Activated CD8-positive, alpha-beta memory T cell treated with anti-CD3 and anti-CD28 coated beads for 36 hours (primary cell): ENCODE results near the gene ATP8B3. TPM values are rescaled to one million over a fixed set of nuclear protein-coding genes. Genes with fewer than 3 reads are reported as not detected.
"Not testable (repeated sequence)": the region's sequence is repeated elsewhere in the genome, so short reads cannot be mapped to it uniquely, and the experiment has no call there.

Experiments
- CTCF ChIA-PET: fragments of 350-600 bp; sonication (Branson Sonifier 250); formaldehyde crosslinking; loops from one replicate; lab custom pipeline; 2021; ENCODE audit warnings: antibody characterized with exemption; lab: Charles Lee
- POLR2A ChIA-PET: fragments of 350-600 bp; sonication (Branson Sonifier 250); formaldehyde crosslinking; loops from one replicate; lab custom pipeline; 2021; ENCODE audit warnings: antibody characterized with exemption; lab: Charles Lee
- total RNA-seq, 2 experiments: library from RNA; stranded (reverse); gene quantifications; one replicate each; pipeline ENCODE4 v1.2.3, GENCODE V29; 2021

ATP8B3 gene
- total RNA-seq, 2 experiments from 2014 or later, result 1.5 to 1.7 TPM

DNA sequence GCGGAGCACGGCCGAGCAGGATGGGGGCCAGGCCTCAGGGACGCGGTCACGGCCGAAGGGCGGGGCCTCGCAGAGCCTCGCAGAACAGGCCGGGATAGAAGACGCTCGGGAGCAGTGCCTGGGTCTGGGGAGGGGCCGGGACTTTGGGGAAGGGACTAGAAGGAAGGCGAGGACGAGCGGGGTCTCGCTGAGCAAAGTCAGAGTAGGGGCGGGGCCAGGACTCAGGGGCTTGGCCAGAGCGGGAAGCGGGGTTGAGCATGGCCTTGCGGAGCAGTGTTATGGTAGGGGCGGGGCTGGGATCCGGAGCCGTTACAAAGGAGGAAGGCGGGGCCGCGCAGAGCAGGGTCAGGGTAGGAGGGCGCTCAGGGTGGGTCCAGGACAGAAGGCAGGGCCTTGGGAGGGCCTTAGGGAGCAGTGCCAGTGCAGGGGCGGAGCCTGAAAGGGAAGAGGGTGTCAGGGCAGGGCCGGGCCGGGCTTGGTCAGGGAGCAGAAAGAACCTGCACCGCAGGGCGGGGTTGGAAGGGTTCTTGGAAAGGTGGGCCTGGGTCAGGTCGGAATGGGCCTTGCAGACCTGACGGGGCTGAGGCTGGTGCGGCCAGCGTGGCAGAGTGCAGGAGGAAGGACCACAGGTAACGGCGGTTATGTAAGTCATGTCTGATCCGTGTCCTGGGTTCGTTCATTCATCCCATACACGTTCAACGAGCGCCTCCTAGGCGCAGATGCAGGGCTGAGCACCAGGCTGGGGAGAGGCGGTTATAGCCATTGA is 533 bp upstream of the ATP8B3 start:
- CTCF ChIA-PET, result interaction anchor here (1.1 to 2.0 kb wide), 2 partner anchors 14 to 27 kb away, joined by 3 to 11 read pairs; no protein-coding TSS in a partner anchor
- POLR2A ChIA-PET, result interaction anchor here (1.1 kb wide), 1 partner anchor 13 kb away, joined by 3 read pairs; no protein-coding TSS in a partner anchor

DNA sequence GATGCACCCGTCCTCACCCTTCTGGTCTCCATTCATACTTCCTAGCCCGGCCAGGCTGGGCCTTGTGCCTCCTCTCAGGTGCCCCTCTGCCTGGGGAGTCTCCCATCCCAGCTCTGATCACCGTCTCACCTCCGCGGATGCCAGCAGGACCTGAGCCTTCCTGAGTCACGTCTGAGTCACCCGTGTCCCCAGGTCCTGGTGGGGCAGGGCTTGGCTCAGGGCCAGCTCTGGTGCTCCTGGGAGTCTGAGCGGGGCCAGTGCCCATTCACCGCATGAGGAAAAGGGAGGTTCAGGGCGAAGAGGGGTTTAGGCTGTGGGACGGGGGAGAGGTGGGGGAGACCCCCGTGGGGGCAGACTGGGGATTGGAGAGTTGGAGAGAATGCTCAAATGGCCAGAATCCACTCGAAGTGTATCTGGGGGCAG is 593 bp downstream of the ATP8B3 start:
- POLR2A ChIA-PET, result no interaction called here

DNA sequence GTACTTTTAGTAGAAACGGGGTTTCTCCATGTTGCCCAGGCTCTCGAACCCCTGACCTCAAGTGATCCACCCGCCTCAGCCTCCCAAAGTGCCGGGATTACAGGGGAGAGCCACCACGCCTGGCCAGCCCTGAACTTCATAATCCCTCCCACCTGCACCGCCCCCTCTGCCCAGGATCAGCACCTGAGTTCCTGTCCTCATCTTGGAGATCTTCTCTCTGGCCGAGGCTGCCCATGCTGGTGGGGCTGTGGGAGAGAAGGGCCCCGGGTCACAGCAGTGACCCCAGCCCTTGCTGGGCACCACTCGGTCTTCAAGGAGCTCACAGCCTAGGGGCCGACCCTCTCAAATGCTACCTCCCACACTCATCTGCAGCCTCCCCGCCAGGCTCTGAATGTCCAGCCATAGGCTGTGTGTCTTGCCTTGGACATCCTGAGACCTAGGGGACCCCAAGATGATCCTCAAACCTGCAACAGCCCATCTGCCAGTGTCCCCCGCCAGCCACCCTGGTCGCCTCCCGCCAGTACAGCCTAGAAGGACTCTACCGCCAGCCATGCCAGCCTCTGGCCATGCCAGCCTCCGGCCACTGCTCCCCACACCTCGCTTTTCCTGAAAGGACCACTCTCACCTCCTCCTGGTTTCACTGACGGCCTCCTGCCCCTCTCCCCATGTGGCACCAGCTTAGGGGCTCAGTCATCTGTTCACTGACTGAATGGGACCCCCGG is 1.5 kb downstream of the ATP8B3 start:
- POLR2A ChIA-PET, result no interaction called here

More for the DNA sequence above, 593 bp downstream of the ATP8B3 start:
- CTCF ChIA-PET, result interaction anchor here (0.8 to 1.5 kb wide), 3 partner anchors 26 to 265 kb away, joined by 3 to 6 read pairs (median 4); no protein-coding TSS in a partner anchor

DNA sequence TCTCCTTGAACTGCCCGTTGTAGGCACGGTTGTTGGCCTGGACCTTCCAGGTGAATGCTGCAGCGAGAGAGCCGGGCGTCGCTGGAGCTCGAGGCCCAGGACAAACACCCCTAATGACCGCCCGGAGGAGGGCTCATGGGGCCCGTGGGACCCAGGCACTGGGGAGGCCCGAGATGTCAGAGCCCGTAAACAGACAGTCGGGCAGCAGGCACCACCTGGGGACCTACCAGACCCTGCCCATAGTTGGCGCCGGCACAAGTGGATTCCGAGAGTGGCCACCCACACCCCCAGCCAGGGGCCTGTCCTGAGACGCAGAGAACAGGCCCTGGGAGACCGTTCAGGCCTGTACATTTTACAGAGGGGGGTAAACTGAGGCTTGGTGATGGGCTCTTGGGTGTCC is 2.4 kb downstream of the ATP8B3 start:
- CTCF ChIA-PET, result interaction anchor here (1.5 kb wide), 1 partner anchor 14 kb away, joined by 4 read pairs; no protein-coding TSS in a partner anchor
- POLR2A ChIA-PET, result no interaction called here

More for the DNA sequence above, 1.5 kb downstream of the ATP8B3 start:
- CTCF ChIA-PET, result interaction anchor here (0.8 to 1.5 kb wide), 3 partner anchors 15 to 264 kb away, joined by 4 to 6 read pairs (median 4); no protein-coding TSS in a partner anchor

DNA sequence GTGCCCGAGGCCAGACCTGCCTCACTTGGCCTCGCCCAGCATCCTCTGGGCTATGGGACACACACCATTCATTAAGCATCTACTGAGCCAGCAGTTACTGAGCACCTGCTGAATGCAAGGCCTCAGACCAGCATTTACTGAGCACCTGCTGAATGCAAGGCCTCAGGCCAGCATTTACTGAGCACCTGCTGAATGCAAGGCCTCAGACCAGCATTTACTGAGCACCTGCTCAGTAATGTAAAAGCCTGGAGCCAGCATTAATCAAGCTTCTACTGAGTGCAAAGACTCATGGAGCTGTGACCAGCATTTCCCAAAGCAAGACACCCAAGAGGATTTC is 3.7 kb downstream of the ATP8B3 start:
- CTCF ChIA-PET, result no interaction called here
- POLR2A ChIA-PET, result no interaction called here

DNA sequence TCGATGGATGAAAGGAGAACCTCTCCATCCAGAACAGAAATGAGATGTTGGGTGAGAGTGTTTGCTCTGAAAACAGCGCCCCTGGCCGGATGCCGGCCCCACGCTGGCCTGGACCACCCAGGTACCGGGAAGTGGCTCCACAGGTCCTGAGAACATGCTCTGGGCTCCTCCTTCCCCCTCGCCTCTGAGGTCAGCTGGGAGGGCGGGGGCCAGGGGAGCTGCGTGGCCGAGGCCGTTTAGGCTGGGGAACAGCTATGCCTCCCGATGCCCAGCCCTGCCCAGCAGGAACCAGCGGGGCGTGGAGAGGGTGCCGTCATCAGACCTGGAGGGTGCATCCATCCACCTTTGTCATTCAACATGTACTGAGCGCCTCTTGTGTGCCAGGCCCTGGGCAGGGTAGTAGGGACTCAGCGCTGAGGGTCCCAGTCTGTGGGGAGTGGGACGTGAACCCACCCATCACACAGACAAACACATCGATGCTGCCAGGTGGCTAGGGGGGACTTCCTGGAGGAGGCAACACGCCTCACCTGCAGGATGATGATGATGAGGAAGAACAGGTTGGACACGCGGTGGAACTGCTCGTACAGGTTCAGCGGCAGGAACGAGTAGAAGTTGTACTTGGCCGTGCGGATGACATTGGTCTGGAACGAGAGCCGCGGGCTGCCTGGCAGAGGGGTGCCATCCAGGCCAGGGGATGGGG is 4.2 kb downstream of the ATP8B3 start:
- ChIA-PET POLR2A (interaction anchor here (0.7 kb wide), 1 partner anchor 217 kb away, joined by 11 read pairs; no protein-coding TSS in a partner anchor), CTCF (interaction anchor here (1.6 kb wide), 1 partner anchor 26 kb away, joined by 3 read pairs; no protein-coding TSS in a partner anchor)

DNA sequence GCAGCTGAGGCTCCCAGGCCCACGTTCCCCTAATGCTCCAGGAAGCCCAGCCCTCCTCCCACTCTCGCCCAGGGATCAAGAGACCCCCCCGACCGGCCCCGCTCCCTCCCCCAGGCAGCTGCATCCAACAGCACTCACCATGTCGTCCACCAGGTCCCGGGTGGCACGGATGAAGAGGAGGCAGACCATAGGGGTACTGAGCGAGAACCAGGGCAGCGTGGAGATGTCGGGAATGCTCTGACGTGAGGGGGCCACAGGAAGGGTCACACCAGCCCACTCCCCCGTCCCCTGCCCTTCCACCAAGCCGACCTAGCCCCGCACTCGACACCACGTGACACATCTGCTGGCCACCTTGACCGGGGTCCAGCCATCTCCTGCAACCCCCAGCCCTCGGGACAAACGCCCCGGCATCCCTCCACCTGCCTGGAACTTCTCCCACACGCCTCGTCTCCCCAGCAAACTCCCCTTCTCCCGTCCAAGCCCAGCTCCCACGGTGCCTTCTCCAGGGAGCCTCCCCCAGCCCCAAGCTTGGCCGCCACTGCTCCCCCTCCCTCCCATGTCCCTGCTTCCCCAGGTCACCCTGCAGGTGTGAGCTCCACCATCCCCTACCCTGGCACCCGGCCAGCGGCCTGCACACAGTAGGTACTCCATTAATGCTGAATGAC is 4.9 kb downstream of the ATP8B3 start:
- CTCF ChIA-PET, result interaction anchor here (1.0 to 1.6 kb wide), 3 partner anchors 11 to 25 kb away, joined by 3 read pairs; no protein-coding TSS in a partner anchor
- POLR2A ChIA-PET, result interaction anchor here (0.7 kb wide), 1 partner anchor 217 kb away, joined by 11 read pairs; no protein-coding TSS in a partner anchor

DNA sequence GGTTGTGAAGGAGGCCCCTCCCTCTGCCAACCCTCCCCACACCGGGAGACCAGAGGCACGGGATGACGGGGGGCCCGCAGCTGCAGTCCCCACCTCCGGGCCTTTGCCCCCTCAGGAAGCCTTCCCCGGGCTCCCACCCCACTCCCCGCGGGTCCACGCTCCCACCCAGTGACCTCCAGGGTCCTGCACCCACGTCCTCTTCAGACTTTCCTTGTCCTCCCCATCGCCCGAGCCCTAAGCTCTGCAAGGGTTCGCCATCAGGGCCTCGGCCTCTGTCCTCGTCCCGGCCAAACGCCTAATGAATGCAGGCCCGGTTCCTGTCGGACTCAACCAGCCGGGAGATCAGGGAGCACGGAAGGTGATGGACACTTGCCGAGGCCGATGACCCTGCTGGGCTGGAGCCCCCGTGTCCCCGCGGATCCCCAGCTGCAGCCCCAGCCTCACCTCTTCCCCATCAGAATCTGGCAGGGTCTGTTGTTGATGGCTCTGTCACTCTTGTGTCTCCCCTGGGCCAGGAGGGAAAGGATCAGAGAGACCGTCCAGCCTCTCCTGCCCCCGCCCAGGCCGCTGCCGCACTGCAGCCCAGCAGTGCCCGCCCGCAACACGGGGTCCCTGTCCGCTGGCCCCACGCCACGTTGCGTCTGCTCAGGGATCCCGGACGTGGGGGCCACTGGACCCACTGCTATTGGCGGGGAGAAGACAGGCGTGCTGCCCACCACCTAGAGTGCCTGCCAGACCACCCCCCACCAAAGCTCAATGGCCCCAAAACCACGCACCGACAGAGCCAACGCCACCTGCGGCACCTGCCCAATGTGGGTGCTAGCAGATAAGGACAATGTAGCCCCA is 5.7 kb downstream of the ATP8B3 start:
- ChIA-PET POLR2A (no interaction called here), CTCF (interaction anchor here (1.0 to 2.2 kb wide), 4 partner anchors 10 to 134 kb away, joined by 3 to 6 read pairs (median 3); no protein-coding TSS in a partner anchor)

DNA sequence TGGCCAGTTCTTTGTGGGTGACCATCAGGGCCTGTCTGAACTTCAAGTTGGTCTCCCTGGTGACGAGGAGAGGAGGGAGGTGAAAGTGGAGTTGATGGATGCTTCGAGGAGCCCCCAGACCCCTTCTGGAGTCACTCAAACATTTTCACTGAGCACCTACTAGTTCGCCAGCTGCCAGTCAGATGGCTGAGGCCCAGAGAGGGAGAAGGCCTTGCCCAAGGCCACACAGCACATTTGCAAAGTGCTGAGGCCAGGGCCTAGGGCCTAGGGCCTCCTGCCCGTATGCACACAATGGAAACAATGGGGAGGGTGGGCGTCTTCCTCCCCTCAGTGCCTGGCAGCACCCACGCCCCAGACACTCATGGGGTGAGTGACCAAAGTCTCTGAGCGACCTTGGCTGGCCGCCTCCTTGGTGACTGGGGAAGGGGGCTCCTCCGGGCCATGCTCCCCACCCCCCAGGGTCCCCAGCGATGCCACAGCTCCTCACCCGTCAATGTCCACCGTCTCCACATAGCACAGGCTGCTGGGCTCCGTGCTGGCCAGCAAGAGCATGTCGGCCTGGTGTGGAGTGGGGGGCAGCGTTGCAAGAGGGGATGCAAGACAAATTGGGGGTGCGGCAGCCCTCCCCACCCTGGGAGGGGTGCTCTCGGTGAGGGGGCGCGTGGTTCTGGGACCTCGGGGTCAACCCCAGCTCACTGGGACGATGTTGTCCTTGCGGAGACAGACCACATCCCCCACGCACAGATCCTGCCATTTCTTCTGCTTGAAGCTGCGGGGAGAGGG is 6.5 kb downstream of the ATP8B3 start:
- CTCF ChIA-PET, result interaction anchor here (2.2 kb wide), 1 partner anchor 133 kb away, joined by 6 read pairs; no protein-coding TSS in a partner anchor
- POLR2A ChIA-PET, result no interaction called here

DNA sequence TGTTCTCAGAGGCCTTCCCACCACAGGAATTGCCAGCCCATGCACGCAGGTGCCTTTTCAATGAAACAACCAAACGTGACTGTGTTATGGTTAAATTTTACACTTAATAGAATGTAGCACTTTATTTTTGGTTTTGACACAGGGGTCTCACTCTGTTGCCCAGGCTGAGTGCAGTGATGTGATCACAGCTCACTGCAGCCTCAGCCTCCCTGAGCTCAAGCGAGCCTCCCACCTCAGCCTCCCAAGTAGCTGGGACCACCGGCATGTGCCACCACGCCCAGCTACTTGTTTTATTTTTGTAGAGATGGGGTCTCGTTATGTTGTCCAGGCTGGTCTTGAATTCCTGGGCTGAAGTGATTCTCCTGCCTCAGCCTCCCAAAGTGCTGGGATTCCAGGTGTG is 7.2 kb downstream of the ATP8B3 start:
- POLR2A ChIA-PET, result no interaction called here

DNA sequence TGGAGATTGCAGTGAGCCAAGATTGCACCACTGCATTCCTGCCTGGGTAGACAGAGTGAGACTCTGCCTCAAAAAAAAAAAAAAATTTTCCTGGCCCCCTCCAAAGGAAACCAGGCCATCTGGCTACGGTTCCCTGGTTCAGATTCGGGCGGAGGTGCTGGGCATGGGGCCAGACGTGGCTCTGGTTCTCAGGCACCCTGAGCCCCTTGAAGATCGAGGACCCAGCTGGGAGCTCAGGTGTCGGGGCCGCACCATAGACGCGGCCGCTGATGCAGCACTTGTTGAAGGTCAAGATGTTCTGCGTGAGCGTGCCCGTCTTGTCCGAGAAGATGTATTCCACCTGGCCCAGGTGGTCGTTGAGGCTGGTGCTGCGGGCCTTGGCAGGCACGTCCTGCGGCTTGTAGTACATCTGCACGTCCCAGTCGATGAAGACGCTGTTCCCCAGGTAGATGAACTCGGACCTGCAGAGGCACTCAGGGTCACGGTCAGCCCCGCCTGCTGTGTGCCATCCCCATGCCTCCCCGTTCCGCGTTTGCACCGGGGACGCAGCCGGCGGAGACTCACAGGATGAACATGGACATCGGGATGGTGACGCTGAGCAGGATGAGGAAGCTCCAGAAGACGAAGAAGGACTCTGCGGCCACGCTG is 12.3 kb downstream of the ATP8B3 start:
- POLR2A ChIA-PET, result no interaction called here
- CTCF ChIA-PET, result interaction anchor here (0.6 to 3.0 kb wide), 3 partner anchors 24 to 127 kb away, joined by 3 to 11 read pairs (median 4); no protein-coding TSS in a partner anchor

More for the DNA sequence above, 7.2 kb downstream of the ATP8B3 start:
- CTCF ChIA-PET, result interaction anchor here (2.2 kb wide), 1 partner anchor 132 kb away, joined by 6 read pairs; no protein-coding TSS in a partner anchor

DNA sequence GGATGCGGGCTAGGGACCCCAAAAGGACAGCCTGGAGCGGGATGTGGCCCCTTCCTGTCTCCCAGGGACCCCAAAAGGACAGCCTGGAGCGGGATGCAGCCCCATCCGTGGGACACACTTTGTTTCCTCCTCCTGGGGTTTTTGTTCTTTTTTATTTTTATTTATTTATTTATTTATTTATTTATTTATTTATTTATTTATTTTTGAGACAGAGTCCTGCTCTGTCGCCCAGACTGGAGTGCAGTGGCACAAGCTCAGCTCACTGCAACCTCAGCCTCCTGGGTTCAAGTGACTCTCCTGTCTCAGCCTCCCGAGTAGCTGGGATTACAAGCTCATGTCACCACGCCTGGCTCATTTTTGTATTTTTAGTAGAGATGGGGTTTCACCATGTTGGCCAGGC is 14.8 kb downstream of the ATP8B3 start:
- POLR2A ChIA-PET, result not testable (repeated sequence)
- CTCF ChIA-PET, result interaction anchor here (0.9 kb wide), 1 partner anchor 32 kb away, joined by 3 read pairs; no protein-coding TSS in a partner anchor

DNA sequence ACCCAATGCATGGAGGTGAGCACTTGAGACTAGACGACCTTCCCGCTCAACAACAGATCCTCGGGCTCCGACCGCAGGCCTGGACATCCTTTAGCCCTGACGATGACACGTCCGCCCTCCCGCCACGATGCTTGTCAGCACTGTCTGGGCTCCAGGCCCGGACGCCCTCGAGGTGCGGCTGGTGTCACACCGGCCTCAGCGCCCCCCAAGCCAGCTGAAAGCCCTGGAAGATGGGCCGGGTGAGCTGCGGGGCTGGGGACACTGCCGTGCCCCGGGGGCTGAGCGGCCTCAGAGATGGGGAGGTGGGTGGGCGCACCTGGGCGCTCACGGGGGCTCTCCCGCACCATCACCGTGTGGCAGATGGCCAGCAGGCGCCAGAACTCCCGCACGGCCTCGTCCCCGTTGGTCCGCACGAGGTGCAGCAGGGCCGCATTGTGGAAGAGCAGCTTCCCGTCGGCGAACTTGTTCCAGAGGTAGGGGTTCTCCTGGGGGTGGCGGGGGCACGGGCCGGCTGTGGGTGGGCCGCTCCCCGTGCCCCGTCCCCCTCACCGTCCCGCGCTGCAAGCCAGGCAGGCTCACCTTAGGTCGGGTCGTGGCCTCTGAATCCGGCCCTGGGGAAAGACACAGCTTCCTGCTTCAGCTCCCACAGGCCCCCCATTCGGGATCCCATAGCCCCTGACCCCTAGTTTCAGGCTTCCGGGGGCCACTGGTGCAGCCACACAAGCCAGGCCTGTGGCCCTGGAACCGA is 15.5 kb downstream of the ATP8B3 start:
- CTCF ChIA-PET, result interaction anchor here (0.8 to 2.1 kb wide), 5 partner anchors 10 to 250 kb away, joined by 3 to 10 read pairs (median 4); no protein-coding TSS in a partner anchor
- POLR2A ChIA-PET, result no interaction called here

DNA sequence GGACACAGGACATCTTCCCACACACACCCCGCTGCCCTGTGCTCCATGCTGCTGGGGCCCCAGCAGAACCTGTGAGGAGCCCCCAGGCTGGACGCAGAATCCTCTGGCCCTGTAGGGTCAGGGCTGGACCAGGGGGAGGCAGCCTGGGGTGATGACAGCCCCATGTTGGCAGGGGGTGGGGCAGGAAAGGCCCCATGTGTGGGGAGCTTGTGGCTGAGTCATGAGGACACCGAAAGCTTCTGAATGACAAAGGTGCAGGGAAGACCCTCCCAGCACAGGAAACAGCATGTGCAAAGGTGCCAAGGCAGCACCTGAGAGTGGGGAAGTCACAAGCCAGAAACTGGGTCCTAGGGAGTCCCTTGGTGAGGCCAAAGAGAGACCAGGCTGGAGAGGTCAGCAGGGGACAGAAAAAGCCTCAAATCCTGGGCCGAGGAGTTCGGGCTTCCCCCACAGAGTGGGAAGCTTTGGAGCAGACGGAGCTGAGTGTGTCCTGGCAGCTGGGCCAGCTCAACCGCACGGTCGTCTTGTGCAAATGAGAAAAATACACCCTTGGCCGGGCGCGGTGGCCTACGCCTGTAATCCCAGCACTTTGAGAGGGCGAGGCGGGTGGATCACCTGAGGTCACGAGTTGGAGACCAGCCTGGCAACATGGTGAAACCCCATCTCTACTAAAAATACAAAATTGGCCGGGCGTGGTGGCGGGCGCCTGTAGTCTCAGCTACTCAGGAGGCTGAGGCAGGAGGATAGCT is 17.5 kb downstream of the ATP8B3 start:
- CTCF ChIA-PET, result interaction anchor here (0.5 to 2.5 kb wide), 7 partner anchors 11 to 138 kb away, joined by 3 to 11 read pairs (median 5); no protein-coding TSS in a partner anchor
- POLR2A ChIA-PET, result no interaction called here

DNA sequence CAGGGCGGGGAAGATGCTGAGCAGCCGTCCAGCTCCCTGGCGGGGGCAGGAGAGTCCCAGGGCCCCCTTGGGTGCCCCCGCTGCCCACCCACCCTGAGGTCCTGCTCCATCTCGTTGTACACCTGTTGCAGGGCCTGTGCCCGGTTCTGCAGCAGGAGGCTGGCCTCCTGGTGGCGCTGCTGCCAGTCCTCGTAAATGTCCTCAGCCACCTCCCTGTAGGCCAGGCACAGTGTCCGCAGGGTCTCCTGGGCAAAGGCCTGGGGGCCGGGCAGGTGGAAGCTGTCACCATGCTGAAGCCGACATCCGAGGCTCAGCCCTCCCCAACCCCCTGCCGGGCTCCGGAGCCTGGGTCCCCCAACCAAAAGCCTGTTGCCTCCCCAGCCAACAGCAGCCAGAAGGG is 20.2 kb downstream of the ATP8B3 start:
- ChIA-PET CTCF (interaction anchor here (0.7 kb wide), 1 partner anchor 120 kb away, joined by 3 read pairs; no protein-coding TSS in a partner anchor), POLR2A (no interaction called here)
